Karpas-422 (cell line): ENCODE measurements around the gene FKBP8. TPM values are rescaled to one million over a fixed set of nuclear protein-coding genes. Genes with fewer than 3 reads are reported as not detected.
A peak's percentile ranks its signal among the peaks of the same experiment; 100 is the strongest.
"Not testable (repeated sequence)": the region's sequence is repeated elsewhere in the genome, so short reads cannot be mapped to it uniquely, and the experiment has no call there.

Source experiments
- DNase-seq: peaks from one replicate; pipeline ENCODE4 v3.0.0-alpha.2; 2015
- H2AFZ ChIP-seq: fragments of 200-600 bp; sonication (generic); 2 replicates; pipeline ENCODE4 v1.6.1; 2014; ENCODE audit warnings: antibody characterized with exemption, low read length, mixed read lengths
- H3K27ac ChIP-seq: fragments of 200-600 bp; sonication (generic); 2 replicates; pipeline ENCODE4 v1.5.1; 2014; ENCODE audit warnings: mild to moderate bottlenecking, low read length, moderate library complexity
- H3K27me3 ChIP-seq: fragments of 200-600 bp; sonication (generic); 2 replicates; pipeline ENCODE4 v1.6.1; 2014; ENCODE audit warnings: low read length, mixed read lengths
- H3K36me3 ChIP-seq: fragments of 200-600 bp; sonication (generic); 2 replicates; pipeline ENCODE4 v1.6.1; 2014; ENCODE audit warnings: low read length, mixed read lengths; ENCODE audit not compliant: insufficient read depth
- H3K4me1 ChIP-seq: fragments of 200-600 bp; sonication (generic); 2 replicates; pipeline ENCODE4 v1.6.1; 2014; ENCODE audit warnings: mild to moderate bottlenecking, low read length, mixed read lengths
- H3K4me2 ChIP-seq: fragments of 200-600 bp; sonication (generic); 2 replicates; pipeline ENCODE4 v1.6.1; 2014; ENCODE audit warnings: low read length, low read depth, mild to moderate bottlenecking; ENCODE audit not compliant: poor library complexity, severe bottlenecking
- H3K4me3 ChIP-seq: fragments of 200-600 bp; sonication (generic); 2 replicates; pipeline ENCODE4 v1.5.1; 2014; ENCODE audit warnings: mild to moderate bottlenecking, antibody characterized with exemption, low read length, mixed read lengths
- H3K79me2 ChIP-seq: fragments of 200-600 bp; sonication (generic); 2 replicates; pipeline ENCODE4 v1.6.1; 2014; ENCODE audit warnings: mild to moderate bottlenecking, low read length, mixed read lengths
- H3K9ac ChIP-seq: fragments of 200-600 bp; sonication (generic); 2 replicates; pipeline ENCODE4 v1.6.0; 2014; ENCODE audit warnings: low read length
- H3K9me2 ChIP-seq: fragments of 200-600 bp; sonication (generic), shearing (Covaris generic); replicated peaks from 2 replicates; pipeline ENCODE4 v1.6.0; 2014; ENCODE audit warnings: mild to moderate bottlenecking, low read length, moderate library complexity; ENCODE audit not compliant: insufficient read depth
- H3K9me3 ChIP-seq: fragments of 300-700, 200-600 bp; sonication (generic); 2 replicates; pipeline ENCODE4 v1.6.1; 2014; ENCODE audit warnings: low read length, mixed read lengths
- H4K20me1 ChIP-seq: fragments of 200-600 bp; sonication (generic); 2 replicates; pipeline ENCODE4 v1.6.1; 2014; ENCODE audit warnings: mild to moderate bottlenecking, antibody characterized with exemption, low read length, low read depth; ENCODE audit not compliant: insufficient read depth
- total RNA-seq: library from RNA; depleted of rRNA; stranded (reverse); fragments of >200 nt; shearing (Covaris generic); gene quantifications from 2 replicates; pipeline ENCODE4 v1.2.3, GENCODE V29; 2014; ENCODE audit warnings: low replicate concordance

FKBP8 gene
- total RNA-seq, 1 experiment from 2014 or later = 92.6 TPM

- Histone ChIP-seq H3K36me3 (peaks cover 6% of the 10 kb centered on the region; the same call in 1 of the 2 replicates), H4K20me1 (no peaks in the 10 kb centered on the region), H3K9me2 (no peaks in the 10 kb centered on the region), H2AFZ (peak overlapping the region; percentile 75; the same call in 1 of the 2 replicates), H3K9me3 (no peaks in the 10 kb centered on the region), H3K4me3 (peak overlapping the region; percentile 63), H3K79me2 (peaks cover 18% of the 10 kb centered on the region), H3K27ac (no peak overlapping the region), H3K4me2 (peak overlapping the region; percentile 76), H3K27me3 (no peaks in the 10 kb centered on the region), H3K9ac (peak overlapping the region; percentile 67), H3K4me1 (peaks cover 17% of the 10 kb centered on the region)
- DNase-seq = peak; percentile 87
Measured at GRCh38 chr19:18543814-18544475, 572 bp upstream of the FKBP8 start.

GRCh38 chr19:18541992-18542940, 1.1 kb downstream of the FKBP8 start:
- H3K4me2 ChIP-seq = peak overlapping the region; percentile 81
- no peaks in the 10 kb centered on the region for H4K20me1 ChIP-seq
- H2AFZ ChIP-seq = no peak overlapping the region
- peaks cover 18% of the 10 kb centered on the region for H3K79me2 ChIP-seq
- DNase-seq = peak; percentile 54
- H3K4me1 ChIP-seq = peaks cover 17% of the 10 kb centered on the region
- H3K9me2 ChIP-seq = no peaks in the 10 kb centered on the region
- H3K9me3 ChIP-seq = no peaks in the 10 kb centered on the region
- H3K27me3 ChIP-seq = no peaks in the 10 kb centered on the region
- H3K4me3 ChIP-seq = peak overlapping the region; percentile 77
- peak overlapping the region; percentile 46 for H3K27ac ChIP-seq
- H3K36me3 ChIP-seq = peaks cover 6% of the 10 kb centered on the region; the same call in 1 of the 2 replicates
- H3K9ac ChIP-seq = peak overlapping the region; percentile 77

DNA sequence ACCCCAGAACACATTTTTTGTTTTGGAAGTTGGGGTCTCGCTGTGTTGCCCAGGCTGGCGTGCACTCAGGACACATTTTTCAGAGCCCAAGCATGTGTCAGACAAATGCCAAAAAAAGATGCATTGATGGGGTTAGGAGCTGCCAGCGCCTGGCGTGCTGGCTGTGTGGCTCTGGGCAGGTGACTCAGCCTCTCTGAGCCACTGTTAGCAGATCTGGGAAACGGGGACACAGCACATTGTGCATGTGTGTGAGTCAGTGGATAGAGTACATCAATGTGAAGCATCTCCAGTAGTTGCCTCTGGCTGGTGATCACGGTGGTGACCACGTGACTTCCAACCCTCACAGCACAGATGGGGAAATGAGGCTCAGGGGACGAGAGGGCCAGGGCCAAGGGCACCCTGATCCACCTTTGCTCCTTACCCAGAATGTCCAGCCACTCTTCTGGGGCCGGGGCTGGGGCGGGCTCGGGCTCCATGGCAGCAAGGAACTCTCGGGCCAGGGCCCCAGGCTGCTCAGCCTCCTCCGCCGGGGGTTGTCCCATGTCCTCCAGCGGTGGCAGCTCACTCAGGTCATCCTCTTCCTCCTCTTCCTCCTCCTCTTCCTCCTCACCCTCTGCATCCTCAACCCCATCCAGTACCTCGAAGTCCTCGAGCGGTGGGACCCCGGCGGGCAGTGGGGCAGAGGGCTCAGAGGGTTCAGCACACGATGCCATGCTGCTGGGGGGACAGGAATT, 1.9 kb downstream of the FKBP8 start:
- H4K20me1 ChIP-seq = no peaks in the 10 kb centered on the region
- H3K27me3 ChIP-seq = no peaks in the 10 kb centered on the region
- H3K9me2 ChIP-seq = no peaks in the 10 kb centered on the region
- no peak overlapping the region for H3K9ac ChIP-seq
- H3K79me2 ChIP-seq = peaks cover 18% of the 10 kb centered on the region
- peak overlapping the region; percentile 81 for H3K4me2 ChIP-seq
- H3K27ac ChIP-seq = no peak overlapping the region; the same call in 1 of the 2 replicates
- H3K9me3 ChIP-seq = no peaks in the 10 kb centered on the region
- H3K4me3 ChIP-seq = no peak overlapping the region; the same call in 1 of the 2 replicates
- no peak for DNase-seq
- peaks cover 10% of the 10 kb centered on the region; the same call in 1 of the 2 replicates for H3K36me3 ChIP-seq
- peaks cover 17% of the 10 kb centered on the region for H3K4me1 ChIP-seq
- no peak overlapping the region for H2AFZ ChIP-seq

DNA sequence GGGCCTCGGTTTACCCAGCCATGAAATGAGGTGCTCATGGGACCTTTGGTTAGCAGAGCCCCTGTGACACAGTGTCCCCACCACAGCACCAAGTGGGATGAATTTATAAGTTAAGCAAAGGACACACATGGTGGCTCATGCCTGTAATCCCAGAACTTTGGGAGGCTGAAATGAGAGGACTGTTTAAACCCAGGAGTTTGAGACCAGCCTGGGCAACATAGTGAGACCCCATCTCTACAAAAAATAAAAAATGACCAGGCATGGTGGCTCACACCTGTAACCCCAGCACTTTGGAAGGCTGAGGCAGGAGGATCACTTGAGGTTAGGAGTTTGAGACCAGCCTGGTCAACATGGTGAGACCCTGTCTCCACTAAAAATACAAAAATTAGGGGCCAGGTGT, 3.2 kb downstream of the FKBP8 start:
- H3K36me3 ChIP-seq = peaks cover 10% of the 10 kb centered on the region; the same call in 1 of the 2 replicates
- not testable (repeated sequence) for H3K27me3 ChIP-seq, H3K9me2 ChIP-seq, H3K4me2 ChIP-seq, H3K27ac ChIP-seq, H4K20me1 ChIP-seq, DNase-seq, H3K9me3 ChIP-seq, H3K4me3 ChIP-seq, H2AFZ ChIP-seq, H3K9ac ChIP-seq
- peaks cover 17% of the 10 kb centered on the region for H3K4me1 ChIP-seq
- H3K79me2 ChIP-seq = peaks cover 18% of the 10 kb centered on the region

GRCh38 chr19:18539372-18539771, 4.0 kb downstream of the FKBP8 start:
- Histone ChIP-seq H4K20me1 (no peaks in the 10 kb centered on the region), H3K36me3 (peaks cover 10% of the 10 kb centered on the region; the same call in 1 of the 2 replicates), H3K9ac (no peak overlapping the region)

GRCh38 chr19:18538115-18538514, 5.3 kb downstream of the FKBP8 start:
- no peaks in the 10 kb centered on the region for H3K9me2 ChIP-seq

More at GRCh38 chr19:18539372-18539771, 4.0 kb downstream of the FKBP8 start:
- no peaks in the 10 kb centered on the region for H3K27me3 ChIP-seq
- no peak overlapping the region for H2AFZ ChIP-seq
- no peak overlapping the region for H3K4me3 ChIP-seq
- no peak overlapping the region for H3K4me2 ChIP-seq
- no peak for DNase-seq
- no peaks in the 10 kb centered on the region for H3K9me3 ChIP-seq
- H3K4me1 ChIP-seq = peaks cover 15% of the 10 kb centered on the region
- no peaks in the 10 kb centered on the region for H3K9me2 ChIP-seq
- peaks cover 18% of the 10 kb centered on the region for H3K79me2 ChIP-seq
- H3K27ac ChIP-seq = no peak overlapping the region

GRCh38 chr19:18537431-18537830, 5.9 kb downstream of the FKBP8 start:
- Histone ChIP-seq H3K4me1 (peaks cover 6% of the 10 kb centered on the region), H3K4me2 (no peak overlapping the region), H3K36me3 (peaks cover 10% of the 10 kb centered on the region; the same call in 1 of the 2 replicates), H3K9me2 (no peaks in the 10 kb centered on the region), H3K4me3 (no peak overlapping the region), H3K9me3 (no peaks in the 10 kb centered on the region), H3K9ac (no peak overlapping the region), H3K79me2 (peaks cover 15% of the 10 kb centered on the region), H4K20me1 (no peaks in the 10 kb centered on the region), H3K27me3 (no peaks in the 10 kb centered on the region), H3K27ac (no peak overlapping the region), H2AFZ (no peak overlapping the region)
- no peak for DNase-seq

More at GRCh38 chr19:18538115-18538514, 5.3 kb downstream of the FKBP8 start:
- no peak overlapping the region for H3K9ac ChIP-seq
- H3K27ac ChIP-seq = no peak overlapping the region
- no peaks in the 10 kb centered on the region for H3K27me3 ChIP-seq
- H3K4me2 ChIP-seq = no peak overlapping the region
- no peak for DNase-seq
- H3K36me3 ChIP-seq = peaks cover 10% of the 10 kb centered on the region; the same call in 1 of the 2 replicates
- no peak overlapping the region for H3K4me3 ChIP-seq
- H4K20me1 ChIP-seq = no peaks in the 10 kb centered on the region
- H3K9me3 ChIP-seq = no peaks in the 10 kb centered on the region
- peaks cover 8% of the 10 kb centered on the region for H3K4me1 ChIP-seq
- no peak overlapping the region for H2AFZ ChIP-seq
- peaks cover 18% of the 10 kb centered on the region for H3K79me2 ChIP-seq
